ENCODE measurements around the gene TTC7B. TPM values are rescaled to one million over a fixed set of nuclear protein-coding genes. Genes with fewer than 3 reads are reported as not detected.

The TTC7B gene
- total and polyA plus RNA-seq, 2 donors (not counting 1 experiment from before 2014, with no cell fraction given) = 18.8 to 37.5 TPM

GRCh38 chr14:90577661-90578282 is 238.5 kb downstream of the TTC7B start:
- Histone ChIP-seq H3K27me3 (ENCODE audit: control insufficient read depth, insufficient read depth, low read length) (no peaks in the 10 kb centered on the region), H3K4me2 (ENCODE audit: extremely low read depth, insufficient read depth, low read length) (no peak overlapping the region), H4K20me1 (ENCODE audit: control insufficient read depth, extremely low read depth, insufficient read depth, low read length) (no peaks in the 10 kb centered on the region), H3K4me3 (replicated peaks in 1 of 4; ENCODE audit: control extremely low read depth in 1 of 4, insufficient read depth in 1 of 4, low read depth in 3 of 4, low read length in 4 of 4) (no peak overlapping the region), H3K9me3 (ENCODE audit: control insufficient read depth, insufficient read depth, low read depth, low read length) (no peaks in the 10 kb centered on the region), H2AFZ (ENCODE audit: low read length) (no peak overlapping the region), H3K79me2 (ENCODE audit: control insufficient read depth, insufficient read depth, low read length) (no peaks in the 10 kb centered on the region), H3K27ac (ENCODE audit: insufficient read depth, low read length) (no peak overlapping the region), H3K9ac (ENCODE audit: insufficient read depth, low read length) (no peak overlapping the region), H3K36me3 (ENCODE audit: control insufficient read depth, insufficient read depth, low read length) (peaks cover 2% of the 10 kb centered on the region), H3K4me1 (ENCODE audit: control insufficient read depth, extremely low read depth, insufficient read depth, low read length) (no peaks in the 10 kb centered on the region)
- TF ChIP-seq CTCF (conservative IDR thresholded peaks at IDR 0.05 in 1 of 2, IDR thresholded peaks at IDR 0.05 in 1 of 2; ENCODE audit: low read depth in 1 of 2, low read length in 2 of 2) = no peak
- no peak for TF ChIP-seq EZH2 (IDR thresholded peaks at IDR 0.05; ENCODE audit: low read length, missing control alignments)
- DNase-seq (ENCODE audit: low read depth in 2 of 2) = no peak

GRCh38 chr14:90576981-90577660 is 239.1 kb downstream of the TTC7B start:
- DNase-seq (ENCODE audit: low read depth in 2 of 2) = no peak
- Histone ChIP-seq H3K27me3 (ENCODE audit: control insufficient read depth, insufficient read depth, low read length) (no peaks in the 10 kb centered on the region), H3K4me3 (replicated peaks in 1 of 4; ENCODE audit: control extremely low read depth in 1 of 4, insufficient read depth in 1 of 4, low read depth in 3 of 4, low read length in 4 of 4) (no peak overlapping the region), H3K36me3 (ENCODE audit: control insufficient read depth, insufficient read depth, low read length) (peaks cover 2% of the 10 kb centered on the region), H3K27ac (ENCODE audit: insufficient read depth, low read length) (no peak overlapping the region), H3K79me2 (ENCODE audit: control insufficient read depth, insufficient read depth, low read length) (no peaks in the 10 kb centered on the region), H2AFZ (ENCODE audit: low read length) (no peak overlapping the region), H4K20me1 (ENCODE audit: control insufficient read depth, extremely low read depth, insufficient read depth, low read length) (no peaks in the 10 kb centered on the region), H3K9ac (ENCODE audit: insufficient read depth, low read length) (no peak overlapping the region), H3K4me2 (ENCODE audit: extremely low read depth, insufficient read depth, low read length) (no peak overlapping the region), H3K4me1 (ENCODE audit: control insufficient read depth, extremely low read depth, insufficient read depth, low read length) (no peaks in the 10 kb centered on the region), H3K9me3 (ENCODE audit: control insufficient read depth, insufficient read depth, low read depth, low read length) (no peaks in the 10 kb centered on the region)
- no peak for TF ChIP-seq EZH2 (IDR thresholded peaks at IDR 0.05; ENCODE audit: low read length, missing control alignments)
- no peak for TF ChIP-seq CTCF (conservative IDR thresholded peaks at IDR 0.05 in 1 of 2, IDR thresholded peaks at IDR 0.05 in 1 of 2; ENCODE audit: low read depth in 1 of 2, low read length in 2 of 2)

- no peak overlapping the region for H3K4me3 ChIP-seq (replicated peaks in 1 of 4; ENCODE audit: control extremely low read depth in 1 of 4, insufficient read depth in 1 of 4, low read depth in 3 of 4, low read length in 4 of 4)
- H2AFZ ChIP-seq (ENCODE audit: low read length) = no peak overlapping the region
- DNase-seq (ENCODE audit: low read depth in 2 of 2) = peak; percentile 26 to 85
- no peak overlapping the region for H3K27ac ChIP-seq (ENCODE audit: insufficient read depth, low read length)
- peaks cover 2% of the 10 kb centered on the region for H3K36me3 ChIP-seq (ENCODE audit: control insufficient read depth, insufficient read depth, low read length)
- H3K4me2 ChIP-seq (ENCODE audit: extremely low read depth, insufficient read depth, low read length) = no peak overlapping the region
- H3K4me1 ChIP-seq (ENCODE audit: control insufficient read depth, extremely low read depth, insufficient read depth, low read length) = no peaks in the 10 kb centered on the region
- H4K20me1 ChIP-seq (ENCODE audit: control insufficient read depth, extremely low read depth, insufficient read depth, low read length) = no peaks in the 10 kb centered on the region
- H3K9me3 ChIP-seq (ENCODE audit: control insufficient read depth, insufficient read depth, low read depth, low read length) = no peaks in the 10 kb centered on the region
- no peak for TF ChIP-seq EZH2 (IDR thresholded peaks at IDR 0.05; ENCODE audit: low read length, missing control alignments)
- no peak for TF ChIP-seq CTCF (conservative IDR thresholded peaks at IDR 0.05 in 1 of 2, IDR thresholded peaks at IDR 0.05 in 1 of 2; ENCODE audit: low read depth in 1 of 2, low read length in 2 of 2)
- no peaks in the 10 kb centered on the region for H3K27me3 ChIP-seq (ENCODE audit: control insufficient read depth, insufficient read depth, low read length)
- no peaks in the 10 kb centered on the region for H3K79me2 ChIP-seq (ENCODE audit: control insufficient read depth, insufficient read depth, low read length)
- no peak overlapping the region for H3K9ac ChIP-seq (ENCODE audit: insufficient read depth, low read length)
These were observed 239.6 kb downstream of the TTC7B start for GRCh38 chr14:90576581-90576980.

All from fibroblast of lung (primary cell).